Stimulated activated CD4-positive, alpha-beta T cell treated with anti-CD3 and anti-CD28 coated beads, Interleukin-1b, Interleukin-23, amount 100 ng/mL, for 1 hour (primary cell): Measurements from ENCODE around the gene CD8A.
"Not testable (repeated sequence)": the region's sequence is repeated elsewhere in the genome, so short reads cannot be mapped to it uniquely, and the experiment has no call there.

Experiments used
- DNase-seq, 2 donors: peaks; one replicate each; pipeline ENCODE4 v3.0.0-alpha.2; 2020; ENCODE audit warnings: low read depth in 2 of 2

Gene CD8A

DNA sequence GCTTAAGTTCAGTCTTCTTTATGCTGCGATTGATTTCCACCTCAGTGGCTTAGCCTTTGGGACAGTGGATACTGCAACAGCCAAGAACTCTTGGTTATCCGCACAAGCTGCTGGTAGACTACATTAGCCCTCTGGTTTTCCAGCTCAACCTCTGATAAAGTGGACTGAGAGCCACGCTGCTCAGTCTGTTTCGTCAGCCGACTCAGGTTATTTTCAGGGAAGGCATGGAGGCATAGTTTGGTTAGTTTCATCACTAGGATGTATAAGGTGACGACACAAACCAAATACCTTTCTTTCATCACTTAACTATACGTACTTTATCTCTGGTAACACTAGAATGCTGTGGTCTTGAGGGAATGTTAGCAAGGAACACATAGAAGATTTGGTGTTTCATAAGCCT lies 14.2 kb downstream of the CD8A start:
- DNase-seq = no peak

DNA sequence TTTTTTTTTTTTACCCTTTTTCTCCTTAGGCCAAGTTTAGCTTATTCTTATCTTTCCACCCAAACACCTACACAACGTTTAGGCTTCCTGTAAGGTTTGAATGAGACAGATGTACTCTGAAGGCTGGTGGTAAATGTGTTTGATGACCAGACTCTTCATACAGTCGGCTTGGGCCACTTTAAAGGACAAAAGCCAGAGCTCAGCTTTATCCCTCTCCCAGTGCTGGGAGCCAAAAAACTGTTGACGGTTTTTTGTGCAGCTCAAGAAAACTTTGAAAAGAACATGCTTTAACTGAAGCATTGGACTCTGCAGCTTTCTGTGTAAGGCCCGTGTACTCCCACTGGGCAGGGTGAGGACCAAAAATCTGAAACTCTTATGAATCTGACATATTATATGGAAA lies 15.4 kb downstream of the CD8A start:
- no peak for DNase-seq

DNA sequence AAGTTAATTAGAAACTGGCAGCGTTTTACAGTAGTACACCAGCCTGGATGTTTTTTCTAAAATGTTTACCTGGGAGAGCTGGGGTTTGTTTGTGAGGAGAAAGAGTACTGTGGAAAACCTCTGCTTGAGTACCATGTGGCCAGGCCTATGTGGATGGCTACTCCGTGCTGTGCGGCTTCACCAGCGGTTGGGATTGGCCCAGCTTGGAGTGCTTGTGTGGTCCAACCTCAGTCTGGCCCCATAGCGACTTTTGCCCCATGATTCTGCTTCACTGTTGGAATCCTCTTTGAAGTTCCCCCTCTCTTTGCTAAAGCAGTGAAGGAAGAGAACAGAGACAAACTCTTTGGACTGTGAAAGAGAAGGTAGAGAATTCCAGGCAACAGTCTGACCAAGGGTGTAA lies 15.9 kb downstream of the CD8A start:
- no peak for DNase-seq

DNA sequence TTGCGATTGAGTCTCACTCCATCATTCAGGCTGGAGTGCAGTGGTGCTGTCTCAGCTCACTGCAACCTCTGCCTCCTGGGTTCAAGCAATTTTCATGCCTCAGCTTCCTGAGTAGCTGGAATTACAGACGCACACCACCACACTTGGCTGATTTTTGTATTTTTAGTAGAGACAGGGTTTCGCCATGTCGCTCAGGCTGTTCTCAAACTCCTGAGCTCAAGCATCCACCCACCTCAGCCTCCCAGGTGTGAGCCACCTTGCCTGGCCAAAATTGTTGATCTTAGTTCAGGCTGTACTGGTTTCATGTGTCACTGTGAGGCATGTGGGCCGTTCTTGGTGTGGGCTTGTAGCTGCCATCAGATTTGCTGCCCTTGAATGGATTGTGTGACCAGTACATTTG lies 18.1 kb downstream of the CD8A start:
- DNase-seq = no peak

DNA sequence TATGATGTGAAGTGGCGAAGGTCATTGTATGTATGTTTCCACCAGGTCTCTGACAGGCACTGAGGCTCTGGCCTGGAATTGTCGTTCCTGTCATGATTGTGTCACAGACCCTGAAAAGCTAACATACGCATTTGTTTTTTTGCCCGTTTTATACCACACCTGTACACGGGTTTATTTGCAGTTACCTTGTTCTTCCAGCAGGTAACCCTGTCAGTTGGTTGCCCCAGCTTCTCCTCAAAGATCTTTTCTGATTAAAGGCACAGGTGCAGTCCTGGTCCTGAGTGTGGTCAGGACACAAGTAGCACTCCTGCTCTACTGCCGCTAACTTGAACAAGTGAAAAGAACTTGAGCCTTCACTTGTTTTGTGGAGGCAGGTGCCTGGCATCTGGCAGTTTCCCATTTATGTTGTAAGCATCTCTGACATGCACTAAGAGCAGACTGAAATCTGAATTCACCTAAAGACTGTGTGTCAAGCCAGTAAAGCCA lies 19.9 kb downstream of the CD8A start:
- no peak for DNase-seq

DNA sequence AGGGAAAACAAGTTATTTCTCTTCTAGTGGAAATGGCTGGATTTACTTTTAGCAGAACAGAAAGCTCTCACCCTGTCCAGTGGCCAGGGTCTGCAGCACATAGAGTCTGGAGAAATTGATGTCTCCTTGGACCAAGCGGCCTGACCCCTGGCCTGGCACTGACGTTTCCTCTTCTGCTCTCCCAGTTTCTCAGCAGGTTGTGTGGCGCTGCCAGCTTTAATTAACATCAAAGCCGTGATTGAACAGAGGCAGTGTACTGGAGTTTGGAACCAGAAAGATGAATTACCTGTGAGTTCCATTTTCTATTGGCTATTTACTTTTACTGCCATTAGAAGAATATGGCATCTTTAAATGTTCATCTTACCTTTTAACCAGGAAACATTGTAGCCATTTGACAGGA lies 20.9 kb downstream of the CD8A start:
- no peak for DNase-seq

DNA sequence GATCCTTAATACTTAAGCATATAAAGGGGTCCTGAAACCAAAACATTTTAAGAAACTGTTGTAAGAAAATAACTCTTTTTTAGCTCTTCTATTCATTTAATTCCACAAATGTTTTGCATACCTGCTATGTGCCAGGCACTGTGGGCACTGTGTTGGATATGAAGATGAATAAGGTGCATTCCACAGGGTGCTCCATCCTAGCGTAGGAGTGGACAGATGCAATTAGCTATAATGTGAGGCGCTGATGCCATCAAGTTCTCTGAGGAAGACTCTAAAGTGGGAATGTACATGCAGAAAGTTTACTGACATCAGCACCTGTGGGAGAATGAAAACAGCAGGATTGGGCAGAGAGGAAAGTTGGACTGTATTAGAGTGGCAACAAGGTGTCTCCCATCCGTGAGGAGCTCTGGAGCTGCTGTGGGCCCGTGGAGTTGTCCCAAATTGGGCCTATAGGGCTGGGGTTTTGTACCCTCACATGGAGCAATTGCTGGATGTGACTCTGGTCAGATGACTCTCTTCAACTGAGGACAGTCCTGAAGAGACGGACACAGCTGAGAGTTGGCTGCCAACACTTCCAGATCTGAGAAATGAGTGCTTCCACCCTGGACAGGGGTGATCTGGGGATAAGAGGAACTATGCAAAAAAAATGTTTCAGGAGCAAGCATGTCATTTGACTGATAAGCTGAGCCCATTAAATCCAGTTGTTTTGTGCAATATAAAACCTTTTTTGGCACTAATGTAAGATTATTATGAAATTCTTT lies 22.3 kb downstream of the CD8A start:
- DNase-seq = no peak

DNA sequence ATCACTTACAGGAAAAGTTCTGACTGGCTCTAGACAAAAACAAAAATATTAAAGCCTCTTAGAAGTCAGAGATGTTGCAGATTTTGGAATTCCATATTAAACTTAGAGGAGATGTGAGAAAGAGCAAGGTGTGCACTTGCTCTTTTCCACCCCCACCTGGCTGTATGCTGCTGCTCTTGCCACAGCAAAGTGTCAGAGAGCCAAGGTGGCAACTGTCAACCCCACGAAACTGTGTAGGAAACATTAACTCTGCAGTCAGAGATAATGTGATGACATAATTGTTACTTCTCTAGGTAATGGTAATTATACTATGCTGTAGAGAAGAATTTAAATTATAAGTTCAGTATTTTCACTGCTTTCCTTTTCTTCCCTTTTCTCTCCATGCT lies 25.4 kb downstream of the CD8A start:
- DNase-seq = no peak

DNA sequence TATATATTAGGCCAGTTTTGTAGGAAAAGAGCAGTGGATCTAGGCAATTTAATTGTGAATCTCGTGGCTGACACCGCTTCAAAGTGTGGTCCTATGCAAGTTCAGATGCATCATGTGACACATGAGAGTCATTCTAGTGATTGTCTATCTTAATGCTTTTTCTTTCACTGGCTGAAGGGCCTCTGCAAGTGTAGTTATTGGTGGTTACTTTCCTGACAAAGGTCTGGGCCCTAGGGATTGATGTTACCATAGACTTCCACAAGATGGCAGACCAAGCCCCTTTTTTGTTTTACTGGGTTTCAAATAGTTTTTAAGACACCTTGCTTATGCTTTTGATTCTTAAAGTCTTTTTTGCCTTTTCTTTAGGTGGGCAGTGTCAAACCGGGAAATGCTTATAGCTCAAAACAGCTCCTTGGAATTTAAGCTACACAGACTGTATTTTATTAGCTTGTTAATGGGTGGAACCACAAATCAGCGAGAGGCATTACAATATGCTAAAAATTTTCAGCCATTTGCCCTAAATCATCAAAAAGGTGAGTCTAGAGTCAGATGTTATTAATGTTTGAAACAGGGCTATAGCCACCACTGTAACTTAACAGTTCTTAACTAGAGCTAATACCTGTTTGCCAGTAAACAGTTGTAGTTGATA lies 25.9 kb downstream of the CD8A start:
- DNase-seq = no peak

DNA sequence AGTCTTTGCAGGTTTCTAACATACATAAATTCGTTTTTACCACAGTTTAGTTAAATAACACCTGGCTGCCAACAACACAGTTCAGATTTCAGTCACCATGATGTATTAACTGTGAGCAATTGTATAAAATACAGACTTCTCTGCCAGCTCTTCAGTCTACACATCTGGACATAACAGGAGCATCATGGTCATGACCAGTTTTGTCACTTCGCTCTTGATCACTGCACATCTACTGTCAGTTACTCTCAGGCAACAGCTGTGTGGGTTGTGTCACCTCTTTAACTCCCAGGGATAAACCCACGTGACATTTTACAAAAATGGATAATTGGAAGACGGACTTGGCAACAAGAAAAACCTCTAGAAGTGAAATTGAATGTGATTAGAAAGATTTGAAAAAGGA lies 30.3 kb downstream of the CD8A start:
- DNase-seq = no peak

DNA sequence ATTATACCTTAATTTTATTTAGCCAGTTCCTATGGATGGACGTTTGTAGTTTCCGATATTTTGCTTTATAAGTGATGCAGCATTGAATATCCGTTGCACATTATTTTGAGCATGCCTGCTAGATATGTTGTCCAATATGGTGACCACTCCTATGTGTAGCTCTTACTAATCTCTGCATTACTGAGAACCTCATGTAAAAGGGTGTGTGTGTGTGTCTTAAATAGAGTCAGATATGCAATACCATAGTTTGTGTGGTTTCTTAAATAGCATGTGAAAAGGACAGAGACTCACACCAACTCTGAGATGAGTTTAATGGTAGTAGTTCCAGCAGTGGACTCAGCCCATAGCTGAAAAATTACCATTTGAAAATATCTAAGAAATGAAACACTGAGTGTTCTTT lies 32.3 kb downstream of the CD8A start:
- no peak for DNase-seq

DNA sequence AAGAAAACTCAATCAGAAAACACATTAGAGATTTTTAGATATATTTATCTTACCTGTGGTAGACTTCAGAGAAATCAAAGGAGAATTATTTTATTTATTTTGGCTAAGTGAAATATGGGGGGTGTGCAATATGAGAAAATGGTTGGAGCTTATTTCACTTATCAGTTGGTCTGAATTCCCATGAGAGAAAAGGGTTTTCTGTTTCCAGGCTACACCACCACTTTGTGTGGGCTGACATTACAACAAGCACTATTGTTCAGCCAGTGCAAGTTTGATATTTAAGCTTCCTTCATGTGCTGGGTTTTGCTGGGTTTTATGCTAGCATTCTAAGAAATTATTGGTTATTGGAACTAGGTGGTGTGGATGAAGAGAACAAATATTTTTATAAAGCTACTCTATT lies 37.1 kb downstream of the CD8A start:
- no peak for DNase-seq

DNA sequence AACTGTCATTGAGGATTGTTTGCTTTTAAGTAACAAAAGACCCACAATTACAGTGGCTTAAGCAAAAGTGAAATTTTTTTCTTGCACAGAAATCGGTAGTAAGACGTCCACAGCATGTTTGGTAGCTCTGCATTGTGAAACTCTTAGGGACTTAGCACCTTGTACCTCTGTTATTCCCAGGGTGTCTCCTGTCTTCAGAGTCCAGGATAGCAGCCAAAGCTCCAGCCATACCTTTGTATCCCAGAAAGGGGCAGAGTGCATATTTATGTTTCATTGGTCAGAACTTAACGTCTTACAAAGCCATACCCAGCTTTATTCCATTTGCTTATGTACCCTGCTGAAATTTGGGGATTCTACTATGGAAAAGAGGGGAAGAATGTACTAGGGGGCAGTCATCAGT lies 37.8 kb downstream of the CD8A start:
- DNase-seq = no peak

DNA sequence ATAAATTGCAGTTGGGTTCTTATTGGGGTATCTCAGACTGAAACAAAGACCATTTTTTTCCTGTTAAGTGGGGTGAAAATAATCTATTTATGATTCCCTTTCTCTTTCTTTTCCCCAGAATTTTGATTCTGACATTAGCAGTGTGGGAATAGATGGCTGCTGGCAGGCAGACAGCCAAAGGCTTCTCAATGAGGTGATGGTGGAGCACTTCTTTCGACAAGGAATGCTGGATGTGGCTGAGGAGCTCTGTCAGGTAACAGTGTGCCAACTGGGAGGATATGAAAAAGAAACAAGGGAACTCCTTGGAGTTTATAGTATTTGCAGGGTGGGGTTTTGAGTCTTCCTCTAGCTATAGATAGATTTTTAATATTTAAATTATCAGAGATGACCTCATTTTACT lies 38.9 kb downstream of the CD8A start:
- DNase-seq = no peak

DNA sequence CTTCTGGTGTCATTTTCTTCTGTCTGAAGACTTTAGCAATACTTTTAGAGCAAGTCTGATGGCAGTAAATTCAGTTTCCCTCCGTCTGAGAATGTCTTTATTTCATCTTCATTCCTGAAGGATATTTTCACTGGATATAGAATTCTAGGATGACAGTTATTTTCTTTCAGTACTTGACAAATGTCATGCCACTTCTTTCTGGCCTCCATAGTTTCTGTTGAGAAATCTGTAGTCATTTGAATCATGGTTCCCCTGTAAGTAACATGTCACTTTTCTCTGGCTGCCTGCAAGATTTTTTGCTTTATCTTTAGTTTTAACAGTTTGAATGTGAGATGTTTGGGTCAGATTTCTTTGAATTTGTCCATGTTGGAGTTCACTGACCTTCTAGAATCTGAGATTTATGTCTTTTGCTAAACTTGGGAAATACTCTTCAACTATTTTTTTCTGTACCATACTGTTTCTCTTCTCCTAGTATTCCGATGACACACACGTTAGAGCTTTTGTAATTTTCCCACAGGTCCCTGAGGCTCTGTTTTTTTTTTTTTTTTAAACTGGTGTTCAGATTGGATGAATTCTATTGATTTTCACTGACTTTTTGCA lies 40.4 kb downstream of the CD8A start:
- no peak for DNase-seq

DNA sequence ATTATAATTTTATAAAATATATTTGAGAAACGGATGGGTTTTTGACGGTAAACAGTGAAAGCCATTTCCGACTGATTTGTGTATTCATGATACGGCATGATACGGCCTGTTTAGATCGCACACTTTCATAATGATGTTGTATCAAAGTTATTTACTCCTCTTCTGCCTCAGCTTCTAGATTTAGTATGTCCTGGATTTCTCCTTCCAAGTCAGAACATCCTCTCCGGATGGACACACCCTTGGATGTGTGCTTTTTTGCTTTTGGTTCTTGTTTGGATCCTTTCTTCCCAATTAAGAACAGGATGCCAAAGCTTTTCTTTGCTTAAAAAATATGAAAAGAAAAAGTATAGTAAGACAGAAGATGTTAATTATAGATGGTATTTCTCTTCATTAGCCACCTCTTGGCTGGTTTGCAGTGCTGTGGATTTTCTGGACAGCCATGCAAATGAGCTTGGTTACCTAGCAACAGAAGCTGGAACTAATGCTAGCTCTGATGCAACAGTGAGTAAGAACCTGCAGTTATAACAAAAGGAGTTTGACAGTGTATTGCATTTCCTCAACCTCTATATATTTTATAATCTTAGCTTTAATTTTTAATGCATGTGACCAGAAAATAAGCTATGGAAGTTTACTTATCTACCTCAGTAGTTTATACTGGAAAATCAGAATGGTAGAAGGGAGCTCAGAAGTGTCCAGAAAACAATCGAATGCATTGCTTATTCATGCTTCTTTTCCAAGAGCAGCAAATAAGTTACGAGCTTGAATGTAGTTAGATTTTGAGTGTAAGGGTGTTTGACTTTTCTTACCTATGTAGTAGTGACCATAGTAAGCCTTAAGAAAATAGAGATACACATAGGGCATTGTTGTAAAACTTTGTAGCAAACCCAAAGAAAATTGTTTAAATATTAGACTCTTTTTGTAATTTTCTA lies 42.7 kb downstream of the CD8A start:
- DNase-seq = no peak

DNA sequence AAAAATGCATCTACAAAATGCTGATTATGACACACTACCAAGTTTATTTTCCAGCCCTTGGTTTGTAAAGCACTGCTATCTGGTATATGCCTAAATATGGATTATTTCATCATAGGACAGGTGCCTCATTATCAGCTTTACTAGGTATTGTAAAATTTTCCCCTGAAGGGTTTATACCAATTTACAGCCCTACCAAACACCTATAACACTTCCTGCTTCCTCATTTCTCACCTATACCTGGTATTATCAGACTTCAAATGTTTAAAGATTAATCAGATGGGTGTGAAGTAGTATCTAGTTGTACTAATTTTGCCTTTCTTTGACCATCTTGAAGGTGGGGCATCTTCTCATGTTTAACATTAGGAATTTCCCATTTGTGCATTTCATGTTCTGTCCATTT lies 43.8 kb downstream of the CD8A start:
- no peak for DNase-seq

DNA sequence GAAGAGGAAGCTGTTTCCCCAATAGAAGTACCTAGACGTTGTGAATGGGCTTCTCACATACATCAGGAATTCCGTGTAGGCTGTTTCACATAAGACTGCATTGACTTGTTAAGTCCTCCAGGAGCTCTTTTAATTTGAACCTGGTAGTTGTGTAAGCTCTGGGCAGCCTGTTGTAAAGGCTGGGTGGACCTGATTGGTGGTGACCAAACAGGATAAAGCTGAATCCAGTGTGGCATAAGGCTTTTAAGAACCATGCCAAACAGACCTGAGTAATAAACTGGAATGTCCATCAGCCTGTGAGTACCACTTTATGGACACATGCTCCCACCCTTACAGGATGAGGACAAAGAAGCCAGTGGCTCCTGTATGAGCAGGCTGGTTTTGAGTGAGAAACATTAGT lies 46.6 kb downstream of the CD8A start:
- no peak for DNase-seq

DNA sequence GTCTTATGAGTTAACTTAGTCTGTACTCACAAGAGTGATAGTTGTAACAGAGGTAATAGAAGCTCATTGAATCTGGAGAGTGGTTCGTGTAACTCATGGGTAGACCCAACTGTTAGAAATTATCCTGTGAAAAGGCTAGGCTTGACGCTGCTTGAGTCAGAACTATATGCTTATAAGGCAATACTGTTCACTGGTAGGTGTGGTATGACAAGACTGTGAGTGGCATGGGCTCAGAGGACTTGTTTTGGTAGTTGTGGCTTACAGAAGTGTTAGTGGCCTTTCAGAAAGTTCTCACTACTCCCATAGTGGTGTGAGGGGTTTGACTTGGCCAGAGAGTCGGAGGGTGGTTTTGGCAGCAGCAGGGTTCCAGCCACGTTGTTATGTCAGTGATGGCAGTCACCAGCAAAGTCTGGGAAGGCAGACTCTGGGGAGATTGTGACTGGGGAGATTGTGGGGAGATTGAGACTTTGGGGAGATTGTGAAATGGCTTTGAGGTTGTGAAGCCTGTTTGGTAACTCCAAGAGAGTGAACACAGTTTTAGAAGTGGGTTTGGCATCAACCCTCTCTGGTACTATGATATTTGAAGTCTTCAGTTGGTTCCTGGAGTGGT lies 48.7 kb downstream of the CD8A start:
- DNase-seq = not testable (repeated sequence)

DNA sequence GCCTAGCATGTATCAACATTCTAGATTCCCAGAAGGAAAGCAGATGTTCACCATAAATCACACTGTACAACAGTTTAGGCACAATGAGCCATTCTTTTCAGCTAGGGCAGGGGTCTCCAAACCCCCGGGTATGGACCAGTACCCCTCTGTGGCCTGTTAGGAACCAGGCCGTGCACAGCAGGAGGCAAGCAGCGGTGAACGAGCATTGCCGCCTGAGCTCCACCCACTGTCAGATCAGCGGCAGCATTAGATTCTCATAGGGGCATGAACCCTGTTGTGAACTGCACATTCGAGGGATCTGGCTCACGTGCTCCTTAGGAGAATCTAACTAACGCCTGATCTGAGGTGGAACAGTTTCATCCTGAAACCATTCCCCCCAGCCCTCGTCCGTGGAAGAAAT lies 50.8 kb downstream of the CD8A start:
- DNase-seq = not testable (repeated sequence)

DNA sequence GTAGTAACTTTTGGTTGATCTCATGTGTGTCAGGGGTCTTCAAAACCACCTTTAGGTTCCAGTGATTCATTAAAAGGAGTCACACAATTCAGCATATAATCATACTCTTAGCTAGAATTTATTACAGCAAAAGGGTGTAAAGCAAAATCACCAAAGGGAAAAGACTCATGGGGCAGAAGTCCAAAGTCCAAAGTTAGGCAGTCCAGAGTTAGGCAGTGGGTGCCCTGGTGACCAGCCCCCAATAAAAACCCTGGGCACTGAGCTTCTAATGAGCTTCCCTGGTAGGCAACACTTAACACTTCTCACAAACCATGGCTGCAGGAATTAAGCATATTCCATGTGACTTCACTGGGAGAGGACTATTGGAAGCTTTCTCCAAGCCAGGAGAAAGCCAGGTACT lies 51.2 kb downstream of the CD8A start:
- DNase-seq = not testable (repeated sequence)

DNA sequence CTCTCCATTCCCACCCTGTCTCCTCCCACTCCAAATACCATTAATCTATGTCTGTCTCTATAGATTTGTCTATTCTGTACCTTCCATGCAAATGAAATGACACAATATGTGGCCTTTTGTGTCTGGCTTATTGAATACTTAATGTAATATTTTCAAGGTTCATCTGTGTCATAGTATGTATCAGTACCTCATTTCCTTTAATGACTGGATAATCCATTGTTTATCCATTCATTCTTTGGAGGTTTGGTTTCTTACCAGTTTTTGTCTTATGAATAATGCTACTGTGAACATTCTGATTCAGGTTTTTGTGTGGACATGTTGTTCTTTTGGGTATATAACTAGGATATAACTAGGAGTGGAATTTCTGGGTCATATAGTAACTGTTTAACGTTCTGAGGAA lies 55.8 kb downstream of the CD8A start:
- DNase-seq = not testable (repeated sequence)
